Lower lobe of right lung (tissue), 2 donors: ENCODE measurements around the gene KRTAP4-9. TPM values are rescaled to one million over a fixed set of nuclear protein-coding genes. Genes with fewer than 3 reads are reported as not detected.
"Not testable (repeated sequence)": the region's sequence is repeated elsewhere in the genome, so short reads cannot be mapped to it uniquely, and the experiment has no call there.

Experiments
- ATAC-seq, 2 donors: fragments of 200-7000 bp; cut with Tn5 transposase; one replicate each; pipeline ENCODE4 v1.9.1; 2020 to 2022; ENCODE audit warnings: mild to moderate bottlenecking in 2 of 2, moderate library complexity in 2 of 2
- DNase-seq: peaks from one replicate; pipeline ENCODE4 v3.0.0-alpha.2; 2020
- H3K27ac ChIP-seq: fragments of 200-600 bp; one replicate; pipeline ENCODE4 v1.8.0; 2022
- H3K27me3 ChIP-seq: fragments of 200-600 bp; one replicate; pipeline ENCODE4 v1.8.0; 2022; ENCODE audit warnings: low read depth
- H3K36me3 ChIP-seq: fragments of 200-600 bp; one replicate; pipeline ENCODE4 v1.8.0; 2022; ENCODE audit warnings: mild to moderate bottlenecking
- H3K4me1 ChIP-seq: fragments of 200-600 bp; one replicate; pipeline ENCODE4 v1.8.0; 2022
- H3K4me3 ChIP-seq: fragments of 200-600 bp; one replicate; pipeline ENCODE4 v1.8.0; 2022; ENCODE audit warnings: mild to moderate bottlenecking
- H3K9me3 ChIP-seq: fragments of 200-600 bp; one replicate; pipeline ENCODE4 v1.8.0; 2022
- intact Hi-C: fragments of 100-400 bp; cut with DNase I; formaldehyde crosslinking; loops from one replicate; pipeline ENCODE4 v1.11.0; 2022
- total RNA-seq: library from RNA; stranded (reverse); fragmentation: NEBNext Ultra II Directional; extraction: Animal tissue kit (Norgen Biotek cat#: 25700); gene quantifications from one replicate; pipeline ENCODE4 v1.2.1, GENCODE V29; 2021
- TF ChIP-seq, protein P1 (sequence below): fragments of 200-600 bp; IDR thresholded peaks from one replicate; pipeline ENCODE4 v1.8.0; 2022; ENCODE audit warnings: antibody characterized with exemption, mild to moderate bottlenecking
- donor health status: DM: no; HTN: yes; CAD: no; lungs with severe emphysema.

Gene KRTAP4-9
- total RNA-seq, 1 donor from 2014 or later: not detected

DNA sequence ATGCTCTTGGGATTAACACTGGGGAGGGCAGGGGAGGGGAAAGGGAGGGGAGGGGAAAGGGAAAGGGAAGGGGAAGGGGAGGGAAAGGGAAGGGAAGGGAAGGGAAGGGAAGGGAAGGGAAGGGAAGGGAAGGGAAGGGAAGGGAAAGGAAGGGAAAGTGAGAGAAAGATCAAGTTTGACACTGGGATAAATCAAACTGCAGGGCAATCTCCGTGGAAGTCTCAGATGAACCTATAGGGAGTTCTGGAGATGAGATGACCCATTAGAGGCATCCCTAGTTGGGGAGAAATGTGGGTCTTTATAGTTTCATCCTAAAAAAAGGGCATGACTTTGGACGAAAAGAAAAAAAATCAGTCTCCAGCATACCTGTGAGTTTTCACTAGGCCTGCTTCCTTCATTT is 16.6 kb downstream of the KRTAP4-9 start:
- Histone ChIP-seq H3K4me3 (no peak overlapping the region), H3K4me1 (no peaks in the 10 kb centered on the region), H3K9me3 (no peaks in the 10 kb centered on the region), H3K27ac (no peak overlapping the region), H3K27me3 (no peaks in the 10 kb centered on the region), H3K36me3 (no peaks in the 10 kb centered on the region)
- TF ChIP-seq, protein P1, sequence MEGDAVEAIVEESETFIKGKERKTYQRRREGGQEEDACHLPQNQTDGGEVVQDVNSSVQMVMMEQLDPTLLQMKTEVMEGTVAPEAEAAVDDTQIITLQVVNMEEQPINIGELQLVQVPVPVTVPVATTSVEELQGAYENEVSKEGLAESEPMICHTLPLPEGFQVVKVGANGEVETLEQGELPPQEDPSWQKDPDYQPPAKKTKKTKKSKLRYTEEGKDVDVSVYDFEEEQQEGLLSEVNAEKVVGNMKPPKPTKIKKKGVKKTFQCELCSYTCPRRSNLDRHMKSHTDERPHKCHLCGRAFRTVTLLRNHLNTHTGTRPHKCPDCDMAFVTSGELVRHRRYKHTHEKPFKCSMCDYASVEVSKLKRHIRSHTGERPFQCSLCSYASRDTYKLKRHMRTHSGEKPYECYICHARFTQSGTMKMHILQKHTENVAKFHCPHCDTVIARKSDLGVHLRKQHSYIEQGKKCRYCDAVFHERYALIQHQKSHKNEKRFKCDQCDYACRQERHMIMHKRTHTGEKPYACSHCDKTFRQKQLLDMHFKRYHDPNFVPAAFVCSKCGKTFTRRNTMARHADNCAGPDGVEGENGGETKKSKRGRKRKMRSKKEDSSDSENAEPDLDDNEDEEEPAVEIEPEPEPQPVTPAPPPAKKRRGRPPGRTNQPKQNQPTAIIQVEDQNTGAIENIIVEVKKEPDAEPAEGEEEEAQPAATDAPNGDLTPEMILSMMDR: no peak
- DNase-seq (no peak), ATAC-seq (no peak)
- intact Hi-C loops: no loop called here

DNA sequence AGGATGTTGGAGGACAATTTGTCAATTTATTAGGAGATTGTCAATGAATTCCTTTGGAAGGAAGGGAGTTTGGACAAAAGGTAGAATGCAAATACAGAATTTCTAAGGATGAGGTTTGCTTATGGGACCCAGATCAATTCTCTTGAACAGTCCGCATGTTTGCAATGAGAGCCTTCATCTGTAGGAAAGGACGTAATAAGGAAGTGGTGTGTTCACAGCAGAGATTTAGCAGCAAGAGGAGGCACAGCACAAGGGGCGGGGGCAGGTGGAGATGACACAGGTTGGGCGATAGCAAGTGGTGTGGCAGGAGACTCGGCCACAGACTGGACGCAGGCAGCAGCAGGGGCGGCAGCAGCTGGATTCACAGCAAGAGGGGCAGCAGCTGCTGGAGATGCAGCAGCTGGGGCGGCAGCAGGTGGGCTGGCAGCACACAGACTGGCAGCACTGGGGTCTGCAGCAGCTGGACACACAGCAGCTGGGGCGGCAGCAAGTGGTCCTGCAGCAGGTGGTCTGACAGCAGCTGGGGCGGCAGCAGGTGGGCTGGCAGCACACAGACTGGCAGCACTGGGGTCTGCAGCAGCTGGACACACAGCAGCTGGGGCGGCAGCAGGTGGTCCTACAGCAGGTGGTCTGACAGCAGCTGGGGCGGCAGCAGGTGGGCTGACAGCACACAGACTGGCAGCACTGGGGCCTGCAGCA is 18.3 kb downstream of the KRTAP4-9 start:
- H3K27me3 ChIP-seq, intact Hi-C loops, H3K4me1 ChIP-seq, H3K4me3 ChIP-seq, H3K9me3 ChIP-seq, ATAC-seq, DNase-seq, H3K36me3 ChIP-seq, H3K27ac ChIP-seq: not testable (repeated sequence)

DNA sequence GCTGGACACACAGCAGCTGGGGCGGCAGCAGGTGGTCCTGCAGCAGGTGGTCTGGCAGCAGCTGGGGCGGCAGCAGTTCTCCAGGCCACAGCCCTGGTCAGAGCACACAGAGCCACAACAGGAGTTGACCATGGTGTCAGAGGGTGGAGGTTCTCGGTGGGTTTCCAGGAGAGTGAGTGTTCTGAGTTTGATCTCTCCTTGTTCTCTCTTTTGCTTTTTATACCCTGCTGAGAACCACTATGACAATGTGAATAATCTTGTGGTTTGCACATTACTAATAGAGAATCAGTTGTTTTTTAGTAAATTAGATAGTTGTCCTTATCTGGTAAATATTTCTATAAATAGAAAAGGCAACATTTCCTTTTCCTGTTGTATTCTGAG is 18.8 kb downstream of the KRTAP4-9 start, which contains the start of gene KRTAP4-12:
Gene KRTAP4-12 (minus strand): TSS at position 192 of the 381 bp plus-strand sequence. CDS start 60 bp downstream, at position 132.
- H3K4me3 ChIP-seq, DNase-seq, ATAC-seq, H3K9me3 ChIP-seq, H3K4me1 ChIP-seq, intact Hi-C loops, H3K27ac ChIP-seq, H3K27me3 ChIP-seq, H3K36me3 ChIP-seq: not testable (repeated sequence)

DNA sequence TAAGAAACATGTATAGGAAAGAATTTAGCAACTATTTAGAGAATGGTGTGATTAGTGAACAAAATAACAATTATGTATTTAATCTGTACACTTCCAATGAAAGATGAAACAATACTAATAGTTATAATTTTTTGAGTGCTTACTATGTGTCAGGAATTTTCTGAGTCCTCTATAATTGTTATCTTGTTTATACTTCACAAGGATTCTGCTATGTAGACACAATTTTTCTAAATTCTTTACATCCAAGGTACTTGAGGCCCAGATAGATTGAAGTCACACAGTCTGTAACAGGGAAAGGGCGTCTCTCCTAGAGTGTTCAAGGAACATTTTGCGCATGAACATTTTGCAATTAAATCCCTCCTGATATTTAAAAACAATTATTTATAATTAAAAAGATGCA is 19.9 kb downstream of the KRTAP4-9 start:
- no peak for ATAC-seq
- TF ChIP-seq, protein P1: no peak

DNA sequence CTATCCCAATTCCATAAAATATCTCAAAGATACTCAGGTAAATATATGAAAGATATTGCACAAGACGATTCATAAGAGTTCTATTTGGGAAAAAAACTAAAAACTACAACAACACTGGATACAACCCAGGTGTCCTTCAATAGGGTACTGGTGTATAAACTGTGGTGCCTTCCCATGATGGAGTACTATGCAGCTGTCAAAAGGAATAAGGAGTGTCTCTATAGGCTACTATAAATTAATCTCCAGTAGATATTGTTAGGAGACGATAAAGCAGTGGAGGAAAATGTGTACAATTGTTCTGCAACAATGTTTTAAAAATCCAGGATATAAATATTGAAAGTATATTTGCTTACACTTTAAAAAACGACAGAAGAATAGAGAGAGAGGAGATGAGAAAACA is 21.2 kb downstream of the KRTAP4-9 start:
- intact Hi-C loops: no loop called here
- Histone ChIP-seq H3K4me1 (no peaks in the 10 kb centered on the region), H3K9me3 (no peaks in the 10 kb centered on the region), H3K4me3 (no peak overlapping the region), H3K27ac (no peak overlapping the region), H3K27me3 (no peaks in the 10 kb centered on the region), H3K36me3 (no peaks in the 10 kb centered on the region)
- ATAC-seq: no peak
- TF ChIP-seq, protein P1: no peak
- DNase-seq: no peak

More for the DNA sequence above, 19.9 kb downstream of the KRTAP4-9 start:
- H3K27ac ChIP-seq: no peak overlapping the region
- no peaks in the 10 kb centered on the region for H3K4me1 ChIP-seq
- no peak for DNase-seq
- no peaks in the 10 kb centered on the region for H3K9me3 ChIP-seq
- H3K27me3 ChIP-seq: no peaks in the 10 kb centered on the region
- intact Hi-C loops: no loop called here
- H3K36me3 ChIP-seq: no peaks in the 10 kb centered on the region
- H3K4me3 ChIP-seq: no peak overlapping the region

DNA sequence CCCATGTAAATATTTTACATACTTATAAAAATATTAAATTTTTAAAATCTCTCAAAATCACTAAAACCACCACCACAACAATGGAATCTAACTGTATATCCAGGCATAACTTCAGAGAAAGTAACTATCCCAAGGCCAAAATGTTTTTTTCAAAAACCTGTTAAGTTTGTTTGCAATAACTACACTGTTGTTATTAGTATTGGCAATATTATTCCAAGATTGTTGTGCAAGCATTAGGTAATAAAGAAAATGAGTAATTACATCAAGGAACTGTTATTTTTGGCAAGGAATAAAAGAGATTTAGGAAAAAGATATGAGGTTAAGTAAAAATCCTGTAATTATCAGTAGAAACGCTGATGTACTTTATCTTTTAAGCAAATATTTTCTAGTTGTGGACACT is 22.2 kb downstream of the KRTAP4-9 start:
- Histone ChIP-seq H3K4me3 (no peak overlapping the region), H3K27ac (no peak overlapping the region), H3K27me3 (no peaks in the 10 kb centered on the region), H3K4me1 (no peaks in the 10 kb centered on the region), H3K9me3 (no peaks in the 10 kb centered on the region), H3K36me3 (no peaks in the 10 kb centered on the region)
- ATAC-seq (no peak), DNase-seq (no peak)
- intact Hi-C loops: no loop called here
- TF ChIP-seq, protein P1: no peak
